HCEC 1CT (cell line): Measurements from ENCODE around the gene NANS.
"Not testable (repeated sequence)": the region's sequence is repeated elsewhere in the genome, so short reads cannot be mapped to it uniquely, and the experiment has no call there.

ENCODE experiments used
- DNase-seq: peaks from one replicate; pipeline ENCODE4 v3.0.0-alpha.2; 2017

The NANS gene

DNA sequence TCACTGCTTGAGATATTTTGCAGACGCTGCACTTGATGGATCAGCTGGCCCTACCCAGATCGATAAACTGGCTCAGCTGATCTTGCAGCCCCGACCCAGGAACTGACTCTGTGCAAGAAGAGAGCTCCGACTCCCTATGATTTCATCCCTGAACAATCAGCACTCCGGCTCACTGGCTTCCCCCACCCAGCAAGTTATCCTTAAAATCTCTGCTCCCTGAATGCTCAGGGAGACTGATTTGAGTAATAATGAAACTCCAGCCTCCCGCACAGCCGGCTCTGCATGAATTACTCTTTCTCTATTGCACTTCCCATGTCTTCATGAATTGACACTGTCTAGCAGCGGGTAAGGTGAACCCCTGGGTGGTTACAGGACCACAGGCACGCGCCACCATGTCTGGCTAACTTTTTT, 16.9 kb upstream of the NANS start:
- no peak for DNase-seq

GRCh38 chr9:98040212-98040611, 16.3 kb upstream of the NANS start:
- no peak for DNase-seq

GRCh38 chr9:98043915-98044314, 12.6 kb upstream of the NANS start:
- no peak for DNase-seq

DNA sequence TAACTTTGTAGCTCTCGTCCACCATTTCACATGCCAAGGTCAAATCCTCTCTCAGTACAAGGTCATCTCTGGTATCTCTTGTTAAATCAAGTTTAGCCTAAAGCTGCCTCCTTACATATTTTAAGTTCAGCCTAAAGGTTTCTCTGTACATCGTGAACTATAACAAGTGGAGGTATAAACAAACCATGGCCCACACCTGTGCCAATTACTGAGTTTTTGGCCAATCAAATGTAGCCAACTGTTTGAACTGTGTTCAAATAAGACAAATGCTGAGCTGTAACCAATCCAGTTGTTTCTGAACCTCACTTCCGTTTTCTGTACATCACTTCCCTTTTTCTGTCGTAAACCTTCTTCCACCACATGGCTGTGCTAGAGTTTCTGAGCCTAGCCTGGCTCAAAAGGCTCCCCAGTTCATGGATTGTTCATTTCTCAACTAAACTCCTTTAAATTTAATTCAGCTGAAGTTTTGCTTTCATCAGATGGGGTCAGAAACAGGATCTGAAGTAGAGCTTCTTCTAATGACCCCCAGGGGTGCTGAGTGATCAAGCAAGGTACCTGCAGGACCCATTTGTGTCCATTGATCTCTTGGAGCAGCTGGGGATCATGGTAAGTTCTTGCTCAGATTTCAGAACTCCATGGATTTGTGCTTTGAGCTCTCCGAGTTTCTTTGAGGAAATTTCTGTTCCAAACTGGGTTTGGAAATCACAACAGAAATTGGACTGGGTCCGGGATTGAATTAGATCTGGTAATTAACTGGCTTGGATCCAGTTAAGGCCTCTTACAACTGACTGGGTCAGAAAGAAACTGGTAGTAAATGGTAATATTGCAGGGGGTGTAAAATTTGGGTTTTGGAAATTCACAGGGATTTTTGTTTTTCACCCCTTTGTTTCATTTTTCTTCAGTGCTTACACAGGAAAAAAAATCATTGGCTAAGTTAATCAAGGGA, 11.0 kb upstream of the NANS start:
- no peak for DNase-seq

DNA sequence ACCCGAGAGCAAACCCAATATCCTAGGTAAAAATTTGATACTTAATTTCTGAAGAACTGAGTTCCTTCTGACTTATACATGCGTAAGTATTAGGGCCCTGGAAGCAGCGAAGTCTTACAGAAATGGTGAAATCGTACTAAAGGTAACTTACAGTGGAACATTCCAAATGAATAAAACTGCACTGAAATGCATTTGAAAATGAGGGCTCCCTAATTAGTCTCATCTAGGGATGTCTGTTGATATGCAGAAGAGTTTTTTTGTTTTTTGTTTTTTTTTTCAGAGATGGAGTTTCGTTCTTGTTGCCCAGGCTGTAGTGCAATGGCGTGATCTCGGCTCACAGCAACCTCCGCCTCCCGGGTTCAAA, 10.4 kb upstream of the NANS start:
- no peak for DNase-seq

DNA sequence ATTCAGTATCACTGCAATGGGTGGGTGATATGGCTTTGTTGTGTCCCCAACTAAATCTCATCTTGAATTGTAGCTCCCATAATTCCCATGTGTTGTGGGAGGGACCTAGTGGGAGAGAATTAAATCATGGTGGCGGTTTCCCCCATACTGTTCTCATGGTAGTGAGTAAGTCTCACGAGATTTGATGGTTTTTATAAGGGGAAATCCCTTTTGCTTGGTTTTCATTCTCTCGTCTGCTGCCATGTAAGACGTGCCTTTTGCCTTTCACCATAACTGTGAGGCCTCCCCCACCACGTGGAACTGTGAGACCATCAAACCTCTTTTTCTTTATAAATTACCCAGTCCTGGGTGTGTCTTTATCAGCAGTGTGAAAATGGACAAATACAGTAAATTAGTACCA, 9.5 kb upstream of the NANS start:
- DNase-seq: no peak

GRCh38 chr9:98049288-98050072, 7.1 kb upstream of the NANS start:
- no peak for DNase-seq

GRCh38 chr9:98050351-98050750, 6.2 kb upstream of the NANS start:
- DNase-seq: no peak

DNA sequence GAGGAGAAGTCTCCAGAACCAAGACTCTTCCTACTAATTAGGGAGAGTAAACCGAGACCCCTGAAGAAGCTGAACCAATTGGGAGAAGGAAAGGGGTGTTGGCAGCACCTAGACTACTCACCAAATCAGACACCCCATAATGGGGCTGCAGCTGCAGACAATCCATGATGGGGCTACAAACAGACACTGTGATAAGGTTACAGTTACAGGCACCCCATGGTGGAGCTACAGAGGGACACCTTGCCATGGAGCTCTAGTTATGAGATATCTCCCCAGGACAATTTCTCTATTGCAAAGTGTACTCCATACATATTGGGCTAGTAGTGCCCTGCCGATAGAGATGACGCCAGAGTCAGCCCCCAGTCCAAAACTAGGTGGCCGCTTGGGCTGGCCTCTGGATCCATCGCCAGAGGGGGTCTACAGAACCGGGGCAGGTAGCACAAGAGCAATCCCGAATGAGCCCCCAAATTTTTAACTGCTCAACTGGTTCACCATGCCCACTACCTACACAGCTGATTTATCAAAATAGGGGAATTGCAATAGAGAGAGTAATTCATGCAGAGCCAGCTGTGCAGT, 2.1 kb upstream of the NANS start:
- no peak for DNase-seq

GRCh38 chr9:98057138-98057799, 737 bp downstream of the NANS start:
- peak; percentile 31 for DNase-seq

DNA sequence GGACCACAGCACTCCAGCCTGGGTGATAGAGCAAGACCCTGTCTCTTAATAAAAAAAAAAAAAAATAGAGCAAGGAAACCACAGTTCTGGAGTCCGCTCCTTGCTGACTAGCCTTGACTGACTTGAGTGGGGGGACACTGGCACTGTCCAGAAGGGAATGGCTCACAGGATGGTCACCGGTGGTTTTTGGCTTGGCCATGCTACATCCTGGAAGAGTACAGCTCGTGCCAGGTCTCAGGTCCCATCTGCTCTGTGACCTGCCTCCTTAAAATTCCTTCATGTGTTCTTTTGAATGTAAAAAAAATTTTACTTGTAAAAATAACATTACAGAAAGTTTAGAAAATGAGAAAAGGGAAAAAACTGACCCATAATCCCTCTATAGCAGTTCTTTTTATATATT, 5.6 kb downstream of the NANS start:
- no peak for DNase-seq

GRCh38 chr9:98064623-98065392, 8.3 kb downstream of the NANS start:
- DNase-seq: no peak

GRCh38 chr9:98066235-98066634, 9.7 kb downstream of the NANS start:
- DNase-seq: no peak

DNA sequence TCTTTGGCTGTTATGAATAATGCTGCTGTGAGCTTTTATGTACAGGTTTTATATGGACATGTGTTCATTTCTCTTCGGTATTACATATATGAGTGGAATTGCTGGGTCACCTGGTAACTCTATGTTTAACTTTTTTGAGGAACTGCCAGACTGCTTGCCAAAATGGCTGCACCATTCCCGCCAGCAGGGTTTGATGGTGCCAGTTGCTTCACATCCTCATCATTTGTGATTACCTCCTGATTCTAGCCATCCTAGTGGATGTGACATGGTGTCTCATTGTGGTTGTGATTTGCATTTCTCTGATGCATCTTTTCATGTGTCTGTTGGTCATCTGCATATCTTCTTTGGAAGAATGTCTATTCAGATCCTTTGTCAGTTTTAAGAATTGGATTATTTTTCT, 10.7 kb downstream of the NANS start:
- DNase-seq: no peak

GRCh38 chr9:98069551-98069950, 13.0 kb downstream of the NANS start:
- DNase-seq: no peak

- no peak for DNase-seq
Observed at GRCh38 chr9:98070704-98071103, 14.2 kb downstream of the NANS start.

DNA sequence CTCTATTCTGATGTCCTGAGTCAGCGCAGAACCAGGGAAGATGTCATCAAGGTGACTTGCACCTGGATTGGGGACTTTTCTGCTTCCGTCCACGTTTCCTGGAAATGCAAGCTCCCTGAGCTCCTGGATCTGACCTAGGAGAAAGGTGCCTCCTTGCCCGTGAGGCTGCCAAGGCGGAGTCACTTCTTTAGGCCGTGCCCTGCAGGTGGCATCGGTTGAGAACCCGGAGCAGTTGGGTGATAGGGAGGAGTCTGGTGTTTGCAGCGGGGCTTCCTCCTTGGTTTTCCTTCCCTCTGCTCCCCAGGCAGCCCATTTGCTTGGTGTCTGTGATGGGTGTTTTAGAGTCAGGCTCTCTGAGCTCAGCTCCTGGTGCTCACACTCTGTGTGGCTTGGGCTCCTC, 15.2 kb downstream of the NANS start:
- DNase-seq: no peak

GRCh38 chr9:98074115-98074990, 17.8 kb downstream of the NANS start:
- DNase-seq: peak; percentile 54

DNA sequence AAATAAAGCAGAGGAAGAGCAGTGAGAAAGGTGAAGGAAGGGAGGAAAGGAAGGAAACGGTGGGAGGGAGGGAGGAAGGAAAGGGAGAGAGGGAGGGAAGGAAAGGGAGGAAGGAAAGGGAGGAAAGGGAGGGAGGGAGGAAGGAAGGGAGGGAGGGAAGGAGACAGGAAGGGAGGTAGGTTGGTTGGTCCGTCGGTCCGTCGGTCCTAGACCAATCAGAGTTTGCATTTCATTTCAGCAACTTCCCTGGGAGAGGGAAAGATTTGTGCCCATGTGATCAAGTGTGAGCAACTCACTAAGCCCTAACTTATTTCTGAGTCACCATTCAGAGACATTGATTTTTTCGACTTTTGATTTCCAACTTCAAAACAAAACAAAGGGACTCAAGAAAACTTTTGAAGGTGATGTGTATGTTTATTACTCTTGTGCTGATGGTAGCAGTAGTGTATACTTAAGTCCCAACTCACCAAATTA, 18.8 kb downstream of the NANS start:
- peak; percentile 83 for DNase-seq

GRCh38 chr9:98076514-98076890, 20.0 kb downstream of the NANS start:
- DNase-seq: not testable (repeated sequence)

- DNase-seq: no peak
Observed at GRCh38 chr9:98078895-98079294, 22.4 kb downstream of the NANS start.
